Activated naive CD4-positive, alpha-beta T cell treated with Interleukin-2 at 50 U/mL for 16 hours (primary cell): ENCODE results near the gene NKX2-1.
"Not testable (repeated sequence)": the region's sequence is repeated elsewhere in the genome, so short reads cannot be mapped to it uniquely, and the experiment has no call there.

Source experiments
- DNase-seq: peaks from one replicate; pipeline ENCODE4 v3.0.0-alpha.2; 2020

Gene NKX2-1

GRCh38 chr14:36505181-36505815 lies 14.7 kb downstream of the NKX2-1 start:
- no peak for DNase-seq

GRCh38 chr14:36504771-36505175 lies 15.3 kb downstream of the NKX2-1 start:
- DNase-seq = no peak

- DNase-seq = no peak
These were observed 16.0 kb downstream of the NKX2-1 start for GRCh38 chr14:36503771-36504741.

GRCh38 chr14:36502558-36503508 lies 17.2 kb downstream of the NKX2-1 start:
- no peak for DNase-seq

- DNase-seq = no peak
These were observed 21.1 kb downstream of the NKX2-1 start for GRCh38 chr14:36498938-36499337.

GRCh38 chr14:36496346-36496745 lies 23.7 kb downstream of the NKX2-1 start:
- no peak for DNase-seq

- DNase-seq = no peak
These were observed 24.4 kb downstream of the NKX2-1 start for GRCh38 chr14:36495666-36496065.

- no peak for DNase-seq
These were observed 26.3 kb downstream of the NKX2-1 start for GRCh38 chr14:36493761-36494160.

- no peak for DNase-seq
These were observed 34.3 kb downstream of the NKX2-1 start for GRCh38 chr14:36485773-36486172.

- no peak for DNase-seq
These were observed 40.7 kb downstream of the NKX2-1 start for GRCh38 chr14:36479344-36479743.

GRCh38 chr14:36478782-36479181 lies 41.2 kb downstream of the NKX2-1 start:
- DNase-seq = no peak

- DNase-seq = no peak
These were observed 42.8 kb downstream of the NKX2-1 start for GRCh38 chr14:36477266-36477665.

- DNase-seq = not testable (repeated sequence)
These were observed 44.0 kb downstream of the NKX2-1 start for GRCh38 chr14:36476061-36476460.

GRCh38 chr14:36474593-36474992 lies 45.4 kb downstream of the NKX2-1 start:
- no peak for DNase-seq

GRCh38 chr14:36471431-36471830 lies 48.6 kb downstream of the NKX2-1 start:
- DNase-seq = no peak

- DNase-seq = no peak
These were observed 52.7 kb downstream of the NKX2-1 start for GRCh38 chr14:36467332-36467731.
